GM18909 (cell line): ENCODE data around the gene ARHGEF18.

ENCODE experiments used
- ATAC-seq: cut with Tn5 transposase; IDR thresholded peaks from one replicate; pipeline ENCODE4 v1.9.1; 2021; ENCODE audit warnings: mild to moderate bottlenecking; ENCODE audit not compliant: unreplicated experiment, poor library complexity

ARHGEF18 gene

DNA sequence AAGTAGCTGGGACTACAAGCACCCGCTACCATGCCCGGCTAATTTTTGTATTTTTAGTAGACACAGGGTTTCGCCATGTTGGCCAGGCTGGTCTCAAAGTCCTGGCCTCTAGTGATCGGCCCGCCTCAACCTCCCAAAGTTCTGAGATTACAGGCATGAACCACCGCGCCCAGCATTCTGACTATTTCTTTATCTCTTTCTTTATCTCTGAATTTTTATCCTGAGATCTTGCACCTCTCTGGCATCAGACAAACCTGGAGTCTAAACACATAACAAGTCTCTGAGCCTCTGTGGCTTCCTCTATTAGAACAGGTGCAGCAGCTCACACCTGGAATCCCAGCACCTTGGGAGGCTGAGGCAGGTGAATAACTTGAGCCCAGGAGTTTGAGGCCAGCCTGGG is 28.5 kb downstream of the ARHGEF18 start:
- ATAC-seq = no peak

DNA sequence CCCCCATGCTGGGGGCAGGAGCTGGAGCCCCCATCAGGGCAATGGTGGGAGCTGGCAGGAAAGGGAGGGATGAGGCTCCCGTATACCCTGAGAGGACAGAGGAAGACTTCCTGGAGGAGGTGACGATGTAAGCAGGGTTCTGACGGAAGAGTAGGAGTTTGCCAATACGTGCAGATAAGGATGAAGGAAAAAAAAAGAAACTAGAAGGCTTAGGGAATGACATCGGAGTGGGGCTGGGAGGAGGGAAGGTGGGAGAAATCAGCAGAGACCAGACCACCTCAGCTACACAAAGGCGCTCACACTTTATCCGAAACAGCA is 32.3 kb downstream of the ARHGEF18 start:
- ATAC-seq = no peak

DNA sequence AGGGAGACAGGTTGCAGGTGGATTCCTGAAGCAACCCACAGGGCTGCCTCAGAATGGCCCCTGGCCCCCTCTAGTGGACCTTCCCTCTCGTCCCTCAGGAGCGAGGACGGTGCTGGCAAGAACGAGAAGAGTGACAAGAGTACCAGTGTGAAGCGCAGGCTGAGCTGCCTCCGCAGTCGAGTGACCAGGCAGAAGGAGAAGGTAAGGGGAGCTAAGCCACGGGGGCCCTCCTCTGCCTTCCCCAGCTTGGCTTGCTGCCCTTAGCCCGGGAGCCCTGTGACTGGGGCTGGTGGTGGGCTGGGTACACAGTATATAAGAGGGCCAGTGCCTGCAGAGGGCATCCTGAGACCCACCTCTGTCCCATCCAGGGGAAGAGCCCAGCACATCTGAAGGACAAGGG is 34.0 kb downstream of the ARHGEF18 start:
- ATAC-seq = no peak

DNA sequence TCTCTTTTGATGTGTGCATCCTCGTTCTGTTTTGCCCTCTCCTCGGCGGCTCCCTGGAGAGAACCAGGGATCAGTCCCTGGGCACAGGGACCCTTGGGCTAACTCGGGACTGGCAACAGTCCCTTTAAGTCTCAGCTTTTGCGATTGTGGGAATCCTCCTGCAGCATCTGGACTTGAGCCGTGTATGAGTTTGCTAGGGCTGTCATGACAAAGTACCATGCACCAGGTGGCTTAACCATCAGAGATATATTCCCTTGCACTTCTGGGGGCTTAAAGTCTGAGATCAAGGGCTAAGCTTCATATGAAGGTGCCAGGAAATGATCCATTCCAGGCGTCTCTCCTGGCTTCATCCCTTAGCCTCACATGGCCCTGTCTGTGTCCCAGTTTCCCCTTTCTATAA is 34.5 kb downstream of the ARHGEF18 start:
- ATAC-seq = no peak

DNA sequence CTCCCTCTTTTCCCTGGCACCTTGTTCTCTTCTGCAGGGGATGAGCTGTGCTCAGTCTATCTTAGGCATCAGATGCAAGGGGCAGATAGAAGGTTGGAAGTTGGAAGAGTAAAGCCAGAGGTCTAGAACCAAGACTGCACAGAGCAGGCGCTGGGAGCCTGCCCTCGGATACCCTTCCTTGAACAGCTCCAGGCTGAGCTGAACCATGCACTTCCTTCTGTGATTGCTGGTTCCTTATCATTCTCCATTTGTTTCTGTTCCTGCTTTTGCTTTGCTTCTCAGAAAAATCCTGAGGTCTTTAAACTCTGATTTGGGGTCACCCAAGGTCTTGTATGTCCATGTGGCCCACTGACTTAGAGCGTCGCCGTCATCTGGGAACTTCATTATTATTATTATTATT is 36.3 kb downstream of the ARHGEF18 start:
- ATAC-seq = no peak

DNA sequence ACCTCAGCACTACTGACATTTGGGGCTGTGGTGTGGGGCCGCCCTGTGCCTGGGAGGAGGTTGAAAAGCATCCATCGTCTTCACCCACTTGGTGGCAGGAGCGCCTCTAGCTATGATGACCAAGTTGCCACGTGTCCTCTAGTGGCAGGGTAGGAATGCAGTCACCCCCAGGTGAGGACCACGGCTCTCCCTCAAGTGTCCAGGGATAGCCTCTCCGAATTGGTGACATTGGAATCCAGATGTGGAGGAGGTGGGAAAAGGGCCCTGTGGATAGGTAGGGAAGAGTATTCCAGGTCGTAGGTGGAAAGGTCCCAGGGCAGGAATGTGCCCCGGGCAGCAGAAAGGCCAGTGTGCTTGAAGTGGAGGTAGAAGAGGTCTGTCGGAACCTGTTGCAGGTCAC is 37.6 kb downstream of the ARHGEF18 start:
- ATAC-seq = no peak

DNA sequence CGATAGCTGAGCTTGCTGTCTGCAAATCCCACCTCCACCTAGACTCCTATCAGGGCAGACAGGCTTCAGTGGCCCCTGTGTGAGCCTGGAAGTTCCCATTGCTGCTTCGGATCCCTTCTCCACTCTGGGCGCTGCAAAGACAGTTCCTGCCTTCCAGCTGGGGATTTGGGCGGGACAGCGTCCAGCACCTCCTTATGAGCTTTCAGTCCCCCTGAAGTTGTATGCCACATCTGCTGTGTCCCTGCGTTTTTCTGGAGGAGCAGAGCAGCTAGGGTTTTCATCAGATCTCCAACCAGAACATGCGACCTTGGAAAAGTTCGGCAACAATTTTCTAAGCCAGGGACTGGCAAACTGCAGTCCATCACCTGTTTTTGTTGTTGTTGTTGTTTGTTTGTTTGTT is 38.0 kb downstream of the ARHGEF18 start:
- ATAC-seq = no peak

DNA sequence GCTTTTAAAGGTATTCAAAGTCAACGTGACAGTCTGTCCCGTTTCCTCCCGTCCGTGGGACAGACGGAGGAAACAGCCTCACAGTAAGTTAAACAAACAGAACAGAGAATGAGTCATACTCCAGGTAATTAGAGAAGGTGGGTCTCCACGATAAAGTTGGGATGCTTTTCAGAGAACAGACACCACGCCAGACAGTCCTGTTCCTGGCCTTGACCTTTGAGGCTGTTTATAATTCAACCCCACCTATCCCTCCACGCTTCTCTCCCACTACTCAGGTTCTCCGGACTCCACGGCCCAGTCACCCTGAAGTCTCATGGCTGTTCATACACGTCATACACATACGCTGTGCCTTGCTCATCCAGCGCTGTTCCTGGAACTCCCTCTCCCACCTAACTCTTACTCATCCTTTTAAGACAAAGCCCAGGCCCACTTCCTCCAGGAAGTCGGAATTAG is 42.5 kb downstream of the ARHGEF18 start:
- no peak for ATAC-seq

DNA sequence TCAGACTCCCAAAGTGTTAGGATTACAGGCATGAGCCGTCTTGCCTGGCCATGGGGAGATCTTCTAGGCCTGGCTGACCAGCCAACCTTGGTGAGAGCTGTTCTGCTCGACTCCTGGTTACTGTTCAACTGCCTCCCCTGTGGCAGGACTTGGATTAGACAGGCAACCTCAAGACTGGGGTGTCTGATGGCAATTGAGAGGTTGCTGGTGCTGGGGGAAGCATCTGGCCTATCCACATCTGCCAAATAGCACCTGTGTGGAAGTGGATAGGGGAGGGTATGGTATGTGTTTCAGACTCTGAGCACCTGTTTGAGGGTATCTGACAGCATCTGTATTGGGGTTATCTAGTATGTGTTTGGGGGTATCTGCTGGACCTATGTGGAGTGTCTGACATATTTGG is 44.7 kb downstream of the ARHGEF18 start:
- ATAC-seq = no peak

DNA sequence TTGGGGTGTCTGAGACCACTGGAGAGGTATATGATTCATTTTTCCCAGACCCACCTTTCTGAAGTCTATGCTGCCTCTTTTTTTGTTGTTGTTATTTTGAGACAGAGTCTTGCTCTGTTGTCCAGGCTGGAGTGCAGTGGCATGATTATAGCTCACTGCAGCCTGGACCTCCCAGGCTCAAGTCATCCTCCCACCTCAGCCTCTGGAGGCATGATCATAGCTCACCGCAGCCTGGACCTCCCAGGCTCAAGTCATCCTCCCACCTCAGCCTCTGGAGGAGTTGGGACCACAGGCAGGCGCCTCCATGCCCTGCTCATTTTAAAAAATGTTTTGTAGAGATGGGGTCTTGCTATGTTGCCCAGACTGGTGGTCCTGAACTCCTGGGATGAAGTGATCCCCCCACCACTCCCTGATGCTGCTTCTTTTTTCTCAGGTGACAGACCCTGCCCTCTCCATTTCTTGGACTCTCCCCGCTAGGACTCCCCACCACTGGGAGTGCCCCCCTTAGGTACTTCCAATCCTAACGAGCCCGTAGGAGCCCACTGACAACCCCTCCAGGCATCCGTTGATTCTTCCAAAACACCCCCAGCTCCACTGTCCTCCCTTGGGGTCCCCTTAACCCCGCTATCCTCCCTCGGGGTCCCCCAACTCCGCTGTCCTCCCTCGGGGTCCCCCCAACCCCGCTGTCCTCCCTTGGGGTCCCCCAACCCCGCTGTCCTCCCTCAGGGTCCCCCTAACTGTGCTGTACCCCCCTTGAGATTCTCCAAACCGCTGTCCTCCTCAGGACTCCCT is 45.4 kb downstream of the ARHGEF18 start:
- ATAC-seq = no peak

DNA sequence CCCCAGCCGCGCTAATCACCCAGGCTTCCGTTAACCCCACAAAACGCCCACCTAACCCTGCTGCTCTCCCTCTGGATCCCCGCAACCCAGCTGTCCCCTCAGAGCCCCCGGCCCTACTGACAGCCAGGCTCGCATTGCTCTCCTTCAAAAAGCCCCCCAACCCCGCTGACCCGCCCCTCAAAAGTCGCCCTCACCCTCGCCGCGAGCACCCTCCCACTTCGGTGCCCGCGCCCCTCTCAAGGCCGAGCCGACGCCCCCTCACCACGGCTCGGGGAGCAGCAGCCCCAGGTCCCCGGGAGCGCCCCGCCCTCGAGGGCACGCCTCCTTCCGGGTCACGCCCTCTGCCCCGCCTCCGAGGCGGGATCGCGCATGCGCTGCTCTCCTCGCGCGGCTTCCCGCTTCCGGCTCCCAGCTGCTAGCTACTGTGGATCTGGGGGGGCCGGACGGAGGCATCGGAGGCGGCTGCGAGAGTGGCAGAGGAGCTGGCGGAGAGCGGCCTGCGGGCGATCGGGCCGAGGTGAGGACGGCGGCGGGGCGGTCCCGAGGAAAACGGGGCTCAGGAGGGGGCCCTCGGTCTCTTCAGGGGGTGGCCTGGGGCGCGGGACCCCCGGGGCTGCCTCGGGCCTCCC is 46.1 kb downstream of the ARHGEF18 start:
- ATAC-seq = peak; percentile 80

DNA sequence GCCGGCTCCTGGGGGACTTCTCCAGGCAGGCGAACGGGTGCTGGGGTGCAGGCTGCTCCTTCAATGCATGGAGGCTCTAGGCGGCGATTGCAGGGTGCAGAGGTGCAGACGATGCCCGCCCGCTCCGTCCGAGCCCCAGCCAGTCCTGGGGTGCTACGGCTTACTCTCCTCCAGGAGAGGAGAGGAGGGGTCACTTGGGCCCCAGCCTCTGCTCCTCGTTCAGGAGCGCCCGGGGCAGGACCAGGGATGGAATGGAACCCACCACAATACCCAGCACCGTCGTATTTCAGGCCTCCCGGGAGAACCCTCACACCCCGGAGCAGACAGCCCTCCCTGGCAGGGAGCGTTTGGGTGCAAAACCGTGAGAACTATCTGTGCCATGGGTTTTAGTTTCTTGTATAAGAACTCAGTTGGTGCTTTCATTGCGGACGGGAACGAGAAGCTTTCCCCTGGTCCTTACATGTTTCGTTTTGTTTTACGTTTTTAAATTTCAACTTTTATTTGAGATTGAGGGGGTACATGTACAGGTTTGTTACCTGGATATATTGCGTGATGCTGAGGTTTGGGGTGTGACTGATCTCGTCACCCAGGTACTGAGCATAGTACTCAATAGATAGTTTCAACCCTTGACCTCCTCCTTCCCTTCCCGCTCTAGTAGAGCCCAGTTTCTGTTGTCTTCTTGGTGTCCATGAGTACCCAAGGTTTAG is 46.8 kb downstream of the ARHGEF18 start:
- no peak for ATAC-seq

DNA sequence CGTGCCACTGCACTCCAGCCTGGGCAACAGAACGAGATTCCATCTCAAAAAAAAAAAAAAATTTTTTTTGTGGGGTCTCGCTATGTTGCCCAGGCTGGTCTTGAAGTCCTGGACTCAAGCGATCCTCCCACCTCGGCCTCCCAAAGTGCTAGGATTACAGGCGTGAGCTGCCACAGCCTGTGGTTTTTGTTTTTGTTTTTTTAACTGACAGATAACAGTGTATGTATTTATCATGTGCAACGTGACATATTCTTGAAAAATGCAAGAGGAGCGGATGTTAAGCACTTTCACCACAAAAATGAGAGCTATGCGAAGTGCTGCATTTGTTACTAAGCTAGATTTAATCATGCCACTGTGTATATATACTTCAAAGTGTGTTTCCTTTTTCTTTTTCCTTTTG is 49.0 kb downstream of the ARHGEF18 start:
- no peak for ATAC-seq
